Type B pancreatic cell (in vitro differentiated cells): ENCODE measurements around the gene LIME1. TPM values are rescaled to one million over a fixed set of nuclear protein-coding genes. Genes with fewer than 3 reads are reported as not detected.

Experiments used
- DNase-seq: peaks from one replicate; pipeline ENCODE4 v3.0.0; 2021; ENCODE audit warnings: mixed read lengths; ENCODE audit not compliant: unreplicated experiment; ENCODE audit errors: extremely low spot score
- H3K27ac Mint-ChIP-seq: 2 replicates; pipeline ENCODE4 v1.8.0; 2021; ENCODE audit warnings: mild to moderate bottlenecking, mixed read lengths
- H3K27me3 Mint-ChIP-seq: 2 replicates; pipeline ENCODE4 v1.8.0; 2021; ENCODE audit warnings: mixed read lengths
- H3K36me3 Mint-ChIP-seq: 2 replicates; pipeline ENCODE4 v1.8.0; 2021; ENCODE audit warnings: mixed read lengths
- H3K4me1 Mint-ChIP-seq: one replicate; pipeline ENCODE4 v1.8.0; 2021; ENCODE audit warnings: mixed read lengths; ENCODE audit not compliant: unreplicated experiment
- H3K4me3 Mint-ChIP-seq: 2 replicates; pipeline ENCODE4 v1.8.0; 2021; ENCODE audit warnings: mild to moderate bottlenecking, mixed read lengths
- H3K9me3 Mint-ChIP-seq: 2 replicates; pipeline ENCODE4 v1.8.0; 2021; ENCODE audit warnings: mixed read lengths
- CTCF ChIP-seq: fragments of 200-600 bp; sonication (generic); conservative IDR thresholded peaks from 2 replicates; pipeline ENCODE4 v1.5.0; 2021; ENCODE audit warnings: antibody characterized with exemption, mild to moderate bottlenecking
- total RNA-seq: library from RNA; stranded (reverse); gene quantifications from 2 replicates; pipeline ENCODE4 v1.2.1, GENCODE V29; 2021; ENCODE audit warnings: low replicate concordance

The LIME1 gene
- total RNA-seq, 1 donor from 2014 or later, result 11.3 TPM

GRCh38 chr20:63700199-63701050 lies 36.0 kb upstream of the LIME1 start:
- Mint-ChIP-seq H3K4me1 (no peaks in the 10 kb centered on the region), H3K36me3 (no peaks in the 10 kb centered on the region), H3K27me3 (no peaks in the 10 kb centered on the region), H3K4me3 (no peak overlapping the region), H3K27ac (no peak overlapping the region), H3K9me3 (no peaks in the 10 kb centered on the region)
- no peak for DNase-seq
- TF ChIP-seq CTCF, result no peak

- no peak for DNase-seq
- TF ChIP-seq CTCF, result no peak
- H3K27me3 Mint-ChIP-seq, result no peaks in the 10 kb centered on the region
- no peaks in the 10 kb centered on the region for H3K9me3 Mint-ChIP-seq
- H3K4me3 Mint-ChIP-seq, result no peak overlapping the region
- H3K4me1 Mint-ChIP-seq, result no peaks in the 10 kb centered on the region
- H3K27ac Mint-ChIP-seq, result no peak overlapping the region
- H3K36me3 Mint-ChIP-seq, result no peaks in the 10 kb centered on the region
Measured at GRCh38 chr20:63701051-63701328, 35.5 kb upstream of the LIME1 start.

- Mint-ChIP-seq H3K27ac (no peak overlapping the region), H3K4me3 (no peak overlapping the region), H3K27me3 (no peaks in the 10 kb centered on the region), H3K9me3 (no peaks in the 10 kb centered on the region), H3K36me3 (no peaks in the 10 kb centered on the region), H3K4me1 (peaks cover 2% of the 10 kb centered on the region)
- no peak for DNase-seq
- no peak for TF ChIP-seq CTCF
Measured at GRCh38 chr20:63701329-63702035, 35.0 kb upstream of the LIME1 start.

DNA sequence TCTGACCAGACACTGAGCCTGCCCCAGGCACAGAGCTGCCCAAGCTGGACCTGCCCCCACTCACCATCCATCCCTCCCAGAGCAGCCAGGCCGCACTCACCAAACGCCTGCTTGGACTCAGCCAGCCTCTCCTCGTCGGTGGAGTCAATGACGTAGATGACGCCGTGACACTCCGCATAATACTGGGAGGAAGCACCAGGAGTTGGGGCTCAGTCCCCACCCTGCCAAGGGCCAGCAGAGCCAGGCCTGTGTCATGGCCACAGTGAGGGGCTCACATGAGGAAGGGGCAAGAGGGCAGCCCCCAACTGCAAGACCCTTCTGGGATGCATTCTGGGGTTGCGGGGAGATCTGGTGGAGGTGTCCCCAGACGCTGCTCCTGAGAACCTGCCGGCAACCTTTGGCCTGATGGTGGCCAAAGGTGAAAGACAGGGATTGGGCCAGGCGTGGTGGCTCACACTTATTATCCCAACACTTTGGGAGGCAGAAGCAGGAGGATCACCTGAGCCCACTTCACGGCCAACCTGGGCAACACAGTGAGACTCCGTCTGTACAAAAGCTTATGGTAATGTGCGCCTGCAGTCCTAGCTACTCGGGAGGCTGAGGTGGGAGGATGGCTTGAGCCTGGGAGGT lies 34.3 kb upstream of the LIME1 start:
- Mint-ChIP-seq H3K36me3 (peaks cover 4% of the 10 kb centered on the region), H3K9me3 (no peaks in the 10 kb centered on the region), H3K4me3 (no peak overlapping the region), H3K27ac (no peak overlapping the region), H3K27me3 (no peaks in the 10 kb centered on the region), H3K4me1 (peaks cover 7% of the 10 kb centered on the region)
- no peak for DNase-seq
- no peak for TF ChIP-seq CTCF

GRCh38 chr20:63702751-63703470 lies 33.6 kb upstream of the LIME1 start:
- H3K4me1 Mint-ChIP-seq, result peaks cover 7% of the 10 kb centered on the region
- no peak overlapping the region for H3K4me3 Mint-ChIP-seq
- DNase-seq, result no peak
- no peak overlapping the region for H3K27ac Mint-ChIP-seq
- H3K27me3 Mint-ChIP-seq, result no peaks in the 10 kb centered on the region
- TF ChIP-seq CTCF, result no peak
- peaks cover 4% of the 10 kb centered on the region for H3K36me3 Mint-ChIP-seq
- H3K9me3 Mint-ChIP-seq, result no peaks in the 10 kb centered on the region
